GM21423 (cell line): ENCODE measurements around the gene DNAJC30.

Source experiments
- ATAC-seq: cut with Tn5 transposase; IDR thresholded peaks from one replicate; pipeline ENCODE4 v1.9.1; 2021; ENCODE audit warnings: mild to moderate bottlenecking, moderate library complexity; ENCODE audit not compliant: unreplicated experiment

Gene DNAJC30

GRCh38 chr7:73708961-73709549, 25.8 kb upstream of the DNAJC30 start:
- no peak for ATAC-seq

GRCh38 chr7:73707045-73707631, 23.9 kb upstream of the DNAJC30 start:
- no peak for ATAC-seq

GRCh38 chr7:73706126-73707044, 23.1 kb upstream of the DNAJC30 start:
- ATAC-seq = no peak

- no peak for ATAC-seq
Observed at GRCh38 chr7:73705551-73705920, 22.3 kb upstream of the DNAJC30 start.

GRCh38 chr7:73704640-73705550, 21.6 kb upstream of the DNAJC30 start:
- no peak for ATAC-seq

GRCh38 chr7:73703757-73704639, 20.7 kb upstream of the DNAJC30 start:
- no peak for ATAC-seq

GRCh38 chr7:73703225-73703624, 20.0 kb upstream of the DNAJC30 start:
- ATAC-seq = no peak

GRCh38 chr7:73702665-73703064, 19.4 kb upstream of the DNAJC30 start:
- no peak for ATAC-seq

- ATAC-seq = no peak
Observed at GRCh38 chr7:73702226-73702625, 19.0 kb upstream of the DNAJC30 start.

- no peak for ATAC-seq
Observed at GRCh38 chr7:73701357-73701995, 18.2 kb upstream of the DNAJC30 start.

GRCh38 chr7:73700581-73701134, 17.4 kb upstream of the DNAJC30 start:
- ATAC-seq = no peak

- no peak for ATAC-seq
Observed at GRCh38 chr7:73700069-73700423, 16.8 kb upstream of the DNAJC30 start.

- ATAC-seq = no peak
Observed at GRCh38 chr7:73699370-73700068, 16.3 kb upstream of the DNAJC30 start.

- no peak for ATAC-seq
Observed at GRCh38 chr7:73698410-73698809, 15.2 kb upstream of the DNAJC30 start.

- no peak for ATAC-seq
Observed at GRCh38 chr7:73696372-73696771, 13.1 kb upstream of the DNAJC30 start.

- no peak for ATAC-seq
Observed at GRCh38 chr7:73690646-73691045, 7.4 kb upstream of the DNAJC30 start.

- no peak for ATAC-seq
Observed at GRCh38 chr7:73688288-73688687, 5.0 kb upstream of the DNAJC30 start.

GRCh38 chr7:73685311-73685710, 2.1 kb upstream of the DNAJC30 start:
- ATAC-seq = no peak
